Astrocyte (in vitro differentiated cells and primary cell): ENCODE data around the gene TRIML1. TPM values are rescaled to one million over a fixed set of nuclear protein-coding genes. Genes with fewer than 3 reads are reported as not detected.

Experiments used
- DNase-seq: peaks from one replicate; pipeline ENCODE4 v3.0.0-alpha.2; 2010; ENCODE audit warnings: low read depth
- FAIRE-seq: peaks from 2 replicates; lab custom pipeline; 2011; peaks lifted over from hg19 to GRCh38; lab: Jason Lieb, UNC
- H2AFZ ChIP-seq: 2 replicates; pipeline ENCODE4 v1.6.0; 2012; ENCODE audit warnings: low read depth, low read length, inconsistent platforms
- H3K27ac ChIP-seq: 2 replicates; pipeline ENCODE4 v1.5.1; 2011; ENCODE audit warnings: low read depth, low read length, inconsistent platforms
- H3K27me3 ChIP-seq: 2 replicates; pipeline ENCODE4 v1.6.0; 2011; ENCODE audit warnings: low read length, inconsistent platforms; ENCODE audit not compliant: insufficient read depth
- H3K36me3 ChIP-seq: 2 replicates; pipeline ENCODE4 v1.5.1; 2011; ENCODE audit warnings: low read length, inconsistent platforms; ENCODE audit not compliant: insufficient read depth
- H3K4me1 ChIP-seq: 2 replicates; pipeline ENCODE4 v1.5.1; 2011; ENCODE audit warnings: low read length, inconsistent platforms; ENCODE audit not compliant: insufficient read depth
- H3K4me2 ChIP-seq: 2 replicates; pipeline ENCODE4 v1.6.0; 2012; ENCODE audit warnings: low read length, inconsistent platforms
- H3K4me3 ChIP-seq: 2 replicates; pipeline ENCODE4 v1.5.1; 2011; ENCODE audit warnings: low read depth, mild to moderate bottlenecking, low read length, inconsistent platforms; ENCODE audit not compliant: insufficient read depth
- H3K79me2 ChIP-seq: 2 replicates; pipeline ENCODE4 v1.6.0; 2012; ENCODE audit warnings: mild to moderate bottlenecking, low read length, inconsistent platforms; ENCODE audit not compliant: insufficient read depth
- H3K9ac ChIP-seq: 2 replicates; pipeline ENCODE4 v1.6.0; 2012; ENCODE audit warnings: mild to moderate bottlenecking, low read length, inconsistent platforms
- H3K9me3 ChIP-seq: 2 replicates; pipeline ENCODE4 v1.5.1; 2012; ENCODE audit warnings: low read depth, mild to moderate bottlenecking, low read length, inconsistent platforms; ENCODE audit not compliant: insufficient read depth
- H4K20me1 ChIP-seq: 2 replicates; pipeline ENCODE4 v1.6.0; 2012; ENCODE audit warnings: low read length, inconsistent platforms; ENCODE audit not compliant: insufficient read depth
- H3K27ac Mint-ChIP-seq: one replicate; pipeline ENCODE4 v1.8.0; 2021; ENCODE audit warnings: mild to moderate bottlenecking, mixed read lengths; ENCODE audit not compliant: unreplicated experiment
- H3K27me3 Mint-ChIP-seq: one replicate; pipeline ENCODE4 v1.8.0; 2021; ENCODE audit warnings: low read depth, mixed read lengths; ENCODE audit not compliant: unreplicated experiment
- H3K36me3 Mint-ChIP-seq: one replicate; pipeline ENCODE4 v1.8.0; 2021; ENCODE audit warnings: low read depth, mixed read lengths; ENCODE audit not compliant: unreplicated experiment
- H3K4me1 Mint-ChIP-seq: one replicate; pipeline ENCODE4 v1.8.0; 2021; ENCODE audit warnings: low read depth, mixed read lengths; ENCODE audit not compliant: unreplicated experiment
- H3K4me3 Mint-ChIP-seq: one replicate; pipeline ENCODE4 v1.8.0; 2021; ENCODE audit warnings: mild to moderate bottlenecking, moderate library complexity, mixed read lengths; ENCODE audit not compliant: unreplicated experiment
- H3K9me3 Mint-ChIP-seq: one replicate; pipeline ENCODE4 v1.8.0; 2021; ENCODE audit warnings: mild to moderate bottlenecking, mixed read lengths; ENCODE audit not compliant: unreplicated experiment
- EZH2 ChIP-seq: IDR thresholded peaks from 2 replicates; pipeline ENCODE4 v1.6.1; 2012; ENCODE audit warnings: mild to moderate bottlenecking, low read length, inconsistent platforms; ENCODE audit not compliant: insufficient read depth
- total RNA-seq: library from RNA; stranded (reverse); gene quantifications from 2 replicates; pipeline ENCODE4 v1.2.1, GENCODE V29; 2021
- TF ChIP-seq, protein P1 (sequence below): IDR thresholded peaks from 2 replicates; pipeline ENCODE4 v1.5.1; 2011; ENCODE audit warnings: low read depth, mild to moderate bottlenecking, inconsistent platforms, low read length, moderate library complexity; ENCODE audit not compliant: insufficient read depth

The TRIML1 gene
- total RNA-seq, 1 donor from 2014 or later: not detected

GRCh38 chr4:188130355-188130754 is 8.9 kb upstream of the TRIML1 start:
- H3K9ac ChIP-seq: no peak overlapping the region
- no peaks in the 10 kb centered on the region for H3K9me3 ChIP-seq
- no peak overlapping the region for H3K27ac Mint-ChIP-seq
- no peaks in the 10 kb centered on the region for H3K9me3 Mint-ChIP-seq
- no peak overlapping the region for H3K27ac ChIP-seq
- H3K27me3 Mint-ChIP-seq: no peaks in the 10 kb centered on the region
- FAIRE-seq (no peak), DNase-seq (no peak)
- no peak overlapping the region for H2AFZ ChIP-seq
- H3K27me3 ChIP-seq: no peaks in the 10 kb centered on the region
- H3K36me3 Mint-ChIP-seq: peaks cover 3% of the 10 kb centered on the region
- no peak overlapping the region for H3K4me3 ChIP-seq
- TF ChIP-seq, protein P1, sequence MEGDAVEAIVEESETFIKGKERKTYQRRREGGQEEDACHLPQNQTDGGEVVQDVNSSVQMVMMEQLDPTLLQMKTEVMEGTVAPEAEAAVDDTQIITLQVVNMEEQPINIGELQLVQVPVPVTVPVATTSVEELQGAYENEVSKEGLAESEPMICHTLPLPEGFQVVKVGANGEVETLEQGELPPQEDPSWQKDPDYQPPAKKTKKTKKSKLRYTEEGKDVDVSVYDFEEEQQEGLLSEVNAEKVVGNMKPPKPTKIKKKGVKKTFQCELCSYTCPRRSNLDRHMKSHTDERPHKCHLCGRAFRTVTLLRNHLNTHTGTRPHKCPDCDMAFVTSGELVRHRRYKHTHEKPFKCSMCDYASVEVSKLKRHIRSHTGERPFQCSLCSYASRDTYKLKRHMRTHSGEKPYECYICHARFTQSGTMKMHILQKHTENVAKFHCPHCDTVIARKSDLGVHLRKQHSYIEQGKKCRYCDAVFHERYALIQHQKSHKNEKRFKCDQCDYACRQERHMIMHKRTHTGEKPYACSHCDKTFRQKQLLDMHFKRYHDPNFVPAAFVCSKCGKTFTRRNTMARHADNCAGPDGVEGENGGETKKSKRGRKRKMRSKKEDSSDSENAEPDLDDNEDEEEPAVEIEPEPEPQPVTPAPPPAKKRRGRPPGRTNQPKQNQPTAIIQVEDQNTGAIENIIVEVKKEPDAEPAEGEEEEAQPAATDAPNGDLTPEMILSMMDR: no peak
- no peak for TF ChIP-seq EZH2
- H3K4me2 ChIP-seq: no peak overlapping the region
- no peaks in the 10 kb centered on the region for H3K79me2 ChIP-seq
- no peaks in the 10 kb centered on the region for H3K36me3 ChIP-seq
- H3K4me1 Mint-ChIP-seq: peaks cover 7% of the 10 kb centered on the region
- H3K4me3 Mint-ChIP-seq: no peak overlapping the region
- H3K4me1 ChIP-seq: peaks cover 7% of the 10 kb centered on the region
- H4K20me1 ChIP-seq: no peaks in the 10 kb centered on the region

DNA sequence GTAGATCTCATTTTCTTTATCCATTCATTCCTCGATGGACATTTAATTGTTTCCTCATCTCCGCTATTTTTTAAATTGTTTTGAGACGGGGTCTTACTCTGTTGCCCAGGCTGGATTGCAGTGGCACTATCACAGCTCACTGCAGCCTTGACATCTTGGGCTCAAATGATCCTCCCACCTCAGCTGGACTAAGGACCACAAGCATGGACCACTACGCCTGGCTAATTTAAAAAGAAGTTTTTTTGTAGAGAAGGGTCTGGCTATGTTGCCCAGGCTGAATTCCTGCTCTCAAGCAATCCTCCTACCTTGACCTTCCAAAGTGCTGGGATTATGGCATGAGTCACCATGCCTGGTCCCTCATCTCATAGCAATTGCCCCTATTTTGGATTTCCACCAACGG is 7.0 kb upstream of the TRIML1 start:
- H3K27me3 Mint-ChIP-seq: no peaks in the 10 kb centered on the region
- H3K9me3 ChIP-seq: no peaks in the 10 kb centered on the region
- FAIRE-seq: no peak
- H3K27me3 ChIP-seq: no peaks in the 10 kb centered on the region
- no peak for TF ChIP-seq EZH2
- no peak overlapping the region for H3K4me3 Mint-ChIP-seq
- H3K4me1 Mint-ChIP-seq: peaks cover 4% of the 10 kb centered on the region
- no peak overlapping the region for H2AFZ ChIP-seq
- no peak overlapping the region for H3K9ac ChIP-seq
- H3K4me3 ChIP-seq: no peak overlapping the region
- H3K27ac ChIP-seq: no peak overlapping the region
- no peaks in the 10 kb centered on the region for H4K20me1 ChIP-seq
- no peaks in the 10 kb centered on the region for H3K36me3 ChIP-seq
- no peak for DNase-seq
- H3K36me3 Mint-ChIP-seq: no peaks in the 10 kb centered on the region
- H3K9me3 Mint-ChIP-seq: peaks cover 2% of the 10 kb centered on the region
- H3K4me1 ChIP-seq: peaks cover 5% of the 10 kb centered on the region
- H3K27ac Mint-ChIP-seq: no peak overlapping the region
- no peaks in the 10 kb centered on the region for H3K79me2 ChIP-seq
- no peak overlapping the region for H3K4me2 ChIP-seq

GRCh38 chr4:188138227-188138626 is 1.0 kb upstream of the TRIML1 start:
- Histone ChIP-seq H3K9me3 (no peaks in the 10 kb centered on the region), H2AFZ (no peak overlapping the region), H4K20me1 (no peaks in the 10 kb centered on the region), H3K4me3 (no peak overlapping the region), H3K27ac (no peak overlapping the region), H3K79me2 (no peaks in the 10 kb centered on the region), H3K4me2 (no peak overlapping the region), H3K9ac (no peak overlapping the region), H3K4me1 (no peaks in the 10 kb centered on the region), H3K36me3 (no peaks in the 10 kb centered on the region), H3K27me3 (no peaks in the 10 kb centered on the region)
- H3K9me3 Mint-ChIP-seq: peaks cover 2% of the 10 kb centered on the region
- no peak for DNase-seq
- no peaks in the 10 kb centered on the region for H3K27me3 Mint-ChIP-seq
- no peak for TF ChIP-seq EZH2
- TF ChIP-seq, protein P1: no peak
- H3K4me3 Mint-ChIP-seq: no peak overlapping the region
- no peaks in the 10 kb centered on the region for H3K36me3 Mint-ChIP-seq
- peaks cover 2% of the 10 kb centered on the region for H3K4me1 Mint-ChIP-seq
- no peak for FAIRE-seq
- H3K27ac Mint-ChIP-seq: no peak overlapping the region
